Measurements from ENCODE around the gene MARF1.
"Not testable (repeated sequence)": the region's sequence is repeated elsewhere in the genome, so short reads cannot be mapped to it uniquely, and the experiment has no call there.

The MARF1 gene, protein sequence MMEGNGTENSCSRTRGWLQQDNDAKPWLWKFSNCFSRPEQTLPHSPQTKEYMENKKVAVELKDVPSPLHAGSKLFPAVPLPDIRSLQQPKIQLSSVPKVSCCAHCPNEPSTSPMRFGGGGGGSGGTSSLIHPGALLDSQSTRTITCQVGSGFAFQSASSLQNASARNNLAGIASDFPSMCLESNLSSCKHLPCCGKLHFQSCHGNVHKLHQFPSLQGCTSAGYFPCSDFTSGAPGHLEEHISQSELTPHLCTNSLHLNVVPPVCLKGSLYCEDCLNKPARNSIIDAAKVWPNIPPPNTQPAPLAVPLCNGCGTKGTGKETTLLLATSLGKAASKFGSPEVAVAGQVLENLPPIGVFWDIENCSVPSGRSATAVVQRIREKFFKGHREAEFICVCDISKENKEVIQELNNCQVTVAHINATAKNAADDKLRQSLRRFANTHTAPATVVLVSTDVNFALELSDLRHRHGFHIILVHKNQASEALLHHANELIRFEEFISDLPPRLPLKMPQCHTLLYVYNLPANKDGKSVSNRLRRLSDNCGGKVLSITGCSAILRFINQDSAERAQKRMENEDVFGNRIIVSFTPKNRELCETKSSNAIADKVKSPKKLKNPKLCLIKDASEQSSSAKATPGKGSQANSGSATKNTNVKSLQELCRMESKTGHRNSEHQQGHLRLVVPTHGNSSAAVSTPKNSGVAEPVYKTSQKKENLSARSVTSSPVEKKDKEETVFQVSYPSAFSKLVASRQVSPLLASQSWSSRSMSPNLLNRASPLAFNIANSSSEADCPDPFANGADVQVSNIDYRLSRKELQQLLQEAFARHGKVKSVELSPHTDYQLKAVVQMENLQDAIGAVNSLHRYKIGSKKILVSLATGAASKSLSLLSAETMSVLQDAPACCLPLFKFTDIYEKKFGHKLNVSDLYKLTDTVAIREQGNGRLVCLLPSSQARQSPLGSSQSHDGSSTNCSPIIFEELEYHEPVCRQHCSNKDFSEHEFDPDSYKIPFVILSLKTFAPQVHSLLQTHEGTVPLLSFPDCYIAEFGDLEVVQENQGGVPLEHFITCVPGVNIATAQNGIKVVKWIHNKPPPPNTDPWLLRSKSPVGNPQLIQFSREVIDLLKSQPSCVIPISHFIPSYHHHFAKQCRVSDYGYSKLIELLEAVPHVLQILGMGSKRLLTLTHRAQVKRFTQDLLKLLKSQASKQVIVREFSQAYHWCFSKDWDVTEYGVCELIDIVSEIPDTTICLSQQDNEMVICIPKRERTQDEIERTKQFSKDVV (N-terminal part only)

GRCh38 chr16:15643048-15643945 is at the start of gene MARF1:
TSS of gene MARF1 (minus strand) at chr16:15643154. CDS start at chr16:15639233, 3,921 bp downstream.
- DNase-seq (ENCODE audit: low read depth) = peak; percentile 69
- peak within 1 kb of the TSS; percentile 69 for H3K4me3 ChIP-seq (ENCODE audit: low read depth, low read length)

GRCh38 chr16:15692508-15692907 is 49.6 kb upstream of the MARF1 start:
- not testable (repeated sequence) for DNase-seq (ENCODE audit: low read depth); H3K4me3 ChIP-seq (ENCODE audit: low read depth, low read length)

GRCh38 chr16:15691046-15691445 is 48.1 kb upstream of the MARF1 start:
- no peak overlapping the region for H3K4me3 ChIP-seq (ENCODE audit: low read depth, low read length)
- no peak for DNase-seq (ENCODE audit: low read depth)

- DNase-seq (ENCODE audit: low read depth) = no peak
- no peak overlapping the region for H3K4me3 ChIP-seq (ENCODE audit: low read depth, low read length)
These were observed 47.3 kb upstream of the MARF1 start for GRCh38 chr16:15690296-15690695.

DNA sequence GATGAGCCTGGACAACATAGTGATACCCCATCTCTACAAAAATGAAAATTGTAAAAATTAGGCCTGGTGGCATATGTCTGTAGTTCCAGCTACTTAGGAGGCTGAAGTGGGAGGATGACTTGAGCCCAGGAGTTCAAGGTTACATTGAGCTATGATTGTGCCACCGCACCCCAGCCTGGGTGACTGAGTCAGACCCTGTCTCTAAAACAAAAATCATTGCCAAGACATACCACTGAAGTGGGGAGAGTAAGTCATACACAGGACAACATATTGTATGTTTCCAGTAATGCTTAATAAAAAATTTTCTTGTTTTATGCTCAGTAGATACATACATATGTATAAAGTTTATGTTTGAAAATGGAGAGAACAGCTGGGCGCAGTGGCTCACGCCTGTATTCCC is 46.3 kb upstream of the MARF1 start:
- H3K4me3 ChIP-seq (ENCODE audit: low read depth, low read length) = no peak overlapping the region
- no peak for DNase-seq (ENCODE audit: low read depth)

- no peak for DNase-seq (ENCODE audit: low read depth)
- H3K4me3 ChIP-seq (ENCODE audit: low read depth, low read length) = no peak overlapping the region
These were observed 43.3 kb upstream of the MARF1 start for GRCh38 chr16:15686287-15686686.

DNA sequence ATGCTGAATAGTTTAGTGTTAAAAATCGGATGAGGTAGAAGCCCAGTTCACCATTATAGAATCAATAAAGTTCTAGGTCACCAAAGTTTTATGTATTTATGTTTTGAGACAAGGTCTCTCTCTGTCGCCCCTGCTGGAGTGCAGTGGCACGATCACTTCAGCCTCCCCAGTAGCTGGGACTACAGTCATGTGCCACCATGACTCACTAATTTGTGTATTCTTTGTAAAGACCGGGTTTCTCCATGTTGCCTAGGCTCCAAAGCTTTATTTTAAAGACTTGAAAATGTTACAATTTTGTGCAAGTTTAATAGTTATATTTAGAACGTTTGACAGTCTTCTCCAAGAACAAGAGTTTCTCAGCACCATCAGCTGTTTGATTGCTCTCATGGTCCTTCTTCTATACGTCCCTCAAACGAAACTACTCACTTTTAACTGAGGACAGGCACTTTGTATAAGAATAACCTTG is 39.2 kb upstream of the MARF1 start:
- no peak for DNase-seq (ENCODE audit: low read depth)

DNA sequence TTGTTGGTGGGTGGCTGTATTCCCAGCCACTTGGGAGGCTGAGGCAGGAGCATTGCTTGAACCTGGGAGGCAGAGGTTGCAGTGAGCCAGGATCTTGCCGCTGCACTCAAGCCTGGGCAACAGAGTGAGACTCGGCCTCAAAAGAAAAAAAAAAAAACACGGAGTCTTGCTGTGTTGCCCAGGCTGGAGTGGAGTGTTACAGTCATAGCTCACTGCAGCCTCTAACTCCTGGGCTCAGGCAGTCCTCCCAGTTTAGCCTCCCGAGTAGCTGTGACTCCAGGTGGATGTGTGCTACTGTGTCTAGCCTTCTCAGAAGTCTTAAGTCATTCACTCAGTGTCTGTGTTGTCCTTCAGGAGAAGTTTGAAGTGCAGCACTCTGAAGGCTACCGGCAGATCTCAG is 34.5 kb upstream of the MARF1 start:
- H3K4me3 ChIP-seq (ENCODE audit: low read depth, low read length) = no peak overlapping the region
- DNase-seq (ENCODE audit: low read depth) = no peak

More for the DNA sequence above, 39.2 kb upstream of the MARF1 start:
- no peak overlapping the region for H3K4me3 ChIP-seq (ENCODE audit: low read depth, low read length)

DNA sequence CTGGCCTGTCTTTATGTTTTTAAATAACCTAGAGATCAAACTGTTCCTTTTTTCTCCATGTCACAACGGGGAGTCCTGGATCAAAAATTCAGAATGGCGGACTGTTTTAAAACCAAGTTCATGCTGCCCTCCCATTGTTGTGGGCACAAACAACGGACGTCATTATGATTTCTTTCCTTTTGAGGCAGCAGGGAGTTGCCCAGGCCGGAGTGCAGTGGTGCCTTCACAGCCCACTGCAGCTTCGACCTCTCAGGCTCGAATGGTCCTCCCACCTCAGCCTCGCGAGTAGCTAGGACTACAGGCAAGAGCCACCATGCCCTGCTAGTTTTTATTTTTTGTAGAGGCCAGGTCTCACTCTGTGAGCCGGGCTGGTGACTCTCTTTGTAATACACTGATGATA is 33.6 kb upstream of the MARF1 start:
- no peak overlapping the region for H3K4me3 ChIP-seq (ENCODE audit: low read depth, low read length)
- DNase-seq (ENCODE audit: low read depth) = no peak

DNA sequence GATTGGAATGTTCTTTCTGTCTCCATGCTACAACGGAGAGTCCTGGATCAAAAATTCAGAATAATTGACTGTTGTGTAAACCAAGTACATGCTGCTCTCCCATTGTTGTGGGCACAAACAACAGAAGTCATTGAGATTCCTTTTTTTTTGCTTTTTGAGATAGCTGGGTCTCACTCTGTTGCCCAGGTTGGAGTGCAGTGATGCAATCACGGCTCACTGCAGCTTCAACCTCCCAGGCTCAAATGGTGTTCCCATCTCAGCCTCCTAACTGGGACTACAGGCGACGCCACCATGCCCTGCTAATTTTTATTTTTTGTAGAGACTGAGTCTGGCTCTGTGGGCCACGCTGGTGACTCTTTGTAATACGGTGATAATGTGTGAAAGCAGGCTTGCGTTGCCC is 31.6 kb upstream of the MARF1 start:
- no peak for DNase-seq (ENCODE audit: low read depth)
- no peak overlapping the region for H3K4me3 ChIP-seq (ENCODE audit: low read depth, low read length)

- no peak overlapping the region for H3K4me3 ChIP-seq (ENCODE audit: low read depth, low read length)
- peak; percentile 86 for DNase-seq (ENCODE audit: low read depth)
These were observed 29.7 kb upstream of the MARF1 start for GRCh38 chr16:15672514-15673167.

GRCh38 chr16:15672127-15672513 is 29.2 kb upstream of the MARF1 start:
- not testable (repeated sequence) for DNase-seq (ENCODE audit: low read depth); H3K4me3 ChIP-seq (ENCODE audit: low read depth, low read length)

GRCh38 chr16:15671530-15672117 is 28.7 kb upstream of the MARF1 start:
- no peak overlapping the region for H3K4me3 ChIP-seq (ENCODE audit: low read depth, low read length)
- DNase-seq (ENCODE audit: low read depth) = no peak

- DNase-seq (ENCODE audit: low read depth) = no peak
- no peak overlapping the region for H3K4me3 ChIP-seq (ENCODE audit: low read depth, low read length)
These were observed 24.3 kb upstream of the MARF1 start for GRCh38 chr16:15667091-15667742.

- DNase-seq (ENCODE audit: low read depth) = no peak
- no peak overlapping the region for H3K4me3 ChIP-seq (ENCODE audit: low read depth, low read length)
These were observed 22.2 kb upstream of the MARF1 start for GRCh38 chr16:15665107-15665506.

GRCh38 chr16:15660203-15660601 is 17.2 kb upstream of the MARF1 start:
- H3K4me3 ChIP-seq (ENCODE audit: low read depth, low read length) = no peak overlapping the region
- DNase-seq (ENCODE audit: low read depth) = no peak

DNA sequence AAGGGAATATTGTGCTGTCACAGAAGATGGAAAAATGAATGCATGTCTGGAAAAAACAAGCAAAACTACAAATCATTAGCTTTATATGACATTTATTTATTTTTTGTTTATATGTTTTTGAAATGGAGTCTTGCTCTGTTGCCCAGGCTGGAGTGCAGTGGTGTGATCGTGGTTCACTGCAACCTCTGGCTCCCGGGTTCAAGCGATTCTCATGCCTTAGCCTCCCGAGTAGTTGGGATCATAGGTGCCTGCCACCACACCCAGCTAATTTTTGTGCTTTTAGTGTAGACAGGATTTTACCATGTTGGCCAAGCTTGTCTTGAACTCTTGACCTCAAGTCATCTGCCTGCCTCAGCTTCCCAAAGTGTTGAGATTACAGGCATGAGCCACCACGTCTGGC is 15.6 kb upstream of the MARF1 start:
- H3K4me3 ChIP-seq (ENCODE audit: low read depth, low read length) = no peak overlapping the region
- DNase-seq (ENCODE audit: low read depth) = no peak

Measured in skeletal muscle cell (primary cell).